Pulmonary artery endothelial cell (primary cell): ENCODE results near the gene TSGA10IP. TPM values are rescaled to one million over a fixed set of nuclear protein-coding genes. Genes with fewer than 3 reads are reported as not detected.

Experiments
- DNase-seq: peaks from one replicate; pipeline ENCODE4 v3.0.0-alpha.2; 2011; ENCODE audit warnings: low read depth, low spot score
- total RNA-seq: library from RNA; depleted of rRNA; stranded (reverse); fragments of >200 nt; gene quantifications from 2 replicates; pipeline ENCODE4 v1.2.3, GENCODE V29; 2014

Gene TSGA10IP
- total RNA-seq, result not detected in 2 replicates

GRCh38 chr11:65945430-65945911 lies at the start of gene TSGA10IP:
TSGA10IP (plus strand) TSS chr11:65945480; CDS start chr11:65945676, 196 bp downstream.
- DNase-seq, result no peak

- DNase-seq, result no peak
Measured at GRCh38 chr11:65895482-65895981, 49.7 kb upstream of the TSGA10IP start.

GRCh38 chr11:65896034-65896999 lies 49.0 kb upstream of the TSGA10IP start:
- no peak for DNase-seq

GRCh38 chr11:65897020-65897471 lies 48.2 kb upstream of the TSGA10IP start:
- DNase-seq, result no peak

GRCh38 chr11:65898656-65899355 lies 46.5 kb upstream of the TSGA10IP start:
- no peak for DNase-seq

- no peak for DNase-seq
Measured at GRCh38 chr11:65899356-65900124, 45.7 kb upstream of the TSGA10IP start.

GRCh38 chr11:65900125-65900898 lies 45.0 kb upstream of the TSGA10IP start, which contains the start of gene FOSL1:
FOSL1 (minus strand) TSS chr11:65900388; CDS start chr11:65900339, 49 bp downstream.
- DNase-seq, result peak; percentile 84

- no peak for DNase-seq
Measured at GRCh38 chr11:65900899-65901180, 44.4 kb upstream of the TSGA10IP start.

GRCh38 chr11:65903068-65903481 lies 42.2 kb upstream of the TSGA10IP start:
- DNase-seq, result no peak

- DNase-seq, result no peak
Measured at GRCh38 chr11:65903715-65904114, 41.6 kb upstream of the TSGA10IP start.

- no peak for DNase-seq
Measured at GRCh38 chr11:65906602-65907001, 38.7 kb upstream of the TSGA10IP start.

GRCh38 chr11:65907878-65908277 lies 37.4 kb upstream of the TSGA10IP start:
- DNase-seq, result no peak

- no peak for DNase-seq
Measured at GRCh38 chr11:65911682-65912568, 33.4 kb upstream of the TSGA10IP start.

- DNase-seq, result no peak
Measured at GRCh38 chr11:65912845-65913244, 32.4 kb upstream of the TSGA10IP start.

GRCh38 chr11:65915101-65915820 lies 30.0 kb upstream of the TSGA10IP start:
- DNase-seq, result no peak

GRCh38 chr11:65915821-65916251 lies 29.4 kb upstream of the TSGA10IP start:
- peak; percentile 85 for DNase-seq

- no peak for DNase-seq
Measured at GRCh38 chr11:65916391-65916790, 28.9 kb upstream of the TSGA10IP start.

GRCh38 chr11:65917077-65917433 lies 28.2 kb upstream of the TSGA10IP start:
- DNase-seq, result no peak
